Astrocyte of the spinal cord (primary cell): Measurements from ENCODE around the gene MCM8.
A peak's percentile ranks its signal among the peaks of the same experiment; 100 is the strongest.

ENCODE experiments used
- DNase-seq: peaks from one replicate; pipeline ENCODE4 v3.0.0; 2011; ENCODE audit warnings: low read depth, low spot score
- H3K4me3 ChIP-seq: 2 replicates; pipeline ENCODE4 v1.5.1; 2011; ENCODE audit warnings: low read depth, mild to moderate bottlenecking, low read length, moderate library complexity
- in situ Hi-C: cut with HindIII; loops from 2 replicates; pipeline ENCODE4 v1.10.0; 2017; ENCODE audit warnings: low sequenced_read_pairs
- TF ChIP-seq, protein P1 (sequence below): IDR thresholded peaks from 2 replicates; pipeline ENCODE4 v1.5.1; 2012; ENCODE audit warnings: low read depth, mild to moderate bottlenecking, low read length, inconsistent platforms

MCM8 gene

DNA sequence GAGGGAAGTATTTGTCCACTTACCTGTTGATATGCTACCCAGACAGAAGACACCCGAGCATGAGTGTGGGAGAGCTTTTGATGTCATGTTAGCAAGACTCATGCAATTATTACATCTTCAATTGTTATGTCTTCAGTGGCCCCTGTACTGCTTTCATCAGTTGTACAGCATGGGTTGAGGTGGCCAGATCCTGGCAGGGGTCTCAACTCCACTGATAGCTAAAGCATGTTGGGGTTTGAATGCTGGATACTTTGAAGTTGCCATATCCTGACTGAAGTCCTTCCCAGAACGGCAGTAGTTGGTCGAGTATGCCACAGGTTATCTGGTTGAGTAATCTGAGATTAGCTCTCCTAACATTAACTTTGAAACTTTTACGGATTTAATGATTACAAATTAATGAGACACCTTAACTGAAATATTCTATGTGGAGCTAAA lies 56.7 kb downstream of the MCM8 start:
- H3K4me3 ChIP-seq, result peak overlapping the region; percentile 79
- TF ChIP-seq, protein P1, sequence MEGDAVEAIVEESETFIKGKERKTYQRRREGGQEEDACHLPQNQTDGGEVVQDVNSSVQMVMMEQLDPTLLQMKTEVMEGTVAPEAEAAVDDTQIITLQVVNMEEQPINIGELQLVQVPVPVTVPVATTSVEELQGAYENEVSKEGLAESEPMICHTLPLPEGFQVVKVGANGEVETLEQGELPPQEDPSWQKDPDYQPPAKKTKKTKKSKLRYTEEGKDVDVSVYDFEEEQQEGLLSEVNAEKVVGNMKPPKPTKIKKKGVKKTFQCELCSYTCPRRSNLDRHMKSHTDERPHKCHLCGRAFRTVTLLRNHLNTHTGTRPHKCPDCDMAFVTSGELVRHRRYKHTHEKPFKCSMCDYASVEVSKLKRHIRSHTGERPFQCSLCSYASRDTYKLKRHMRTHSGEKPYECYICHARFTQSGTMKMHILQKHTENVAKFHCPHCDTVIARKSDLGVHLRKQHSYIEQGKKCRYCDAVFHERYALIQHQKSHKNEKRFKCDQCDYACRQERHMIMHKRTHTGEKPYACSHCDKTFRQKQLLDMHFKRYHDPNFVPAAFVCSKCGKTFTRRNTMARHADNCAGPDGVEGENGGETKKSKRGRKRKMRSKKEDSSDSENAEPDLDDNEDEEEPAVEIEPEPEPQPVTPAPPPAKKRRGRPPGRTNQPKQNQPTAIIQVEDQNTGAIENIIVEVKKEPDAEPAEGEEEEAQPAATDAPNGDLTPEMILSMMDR, result no peak
- no peak for DNase-seq
- in situ Hi-C loops, result no loop called here

DNA sequence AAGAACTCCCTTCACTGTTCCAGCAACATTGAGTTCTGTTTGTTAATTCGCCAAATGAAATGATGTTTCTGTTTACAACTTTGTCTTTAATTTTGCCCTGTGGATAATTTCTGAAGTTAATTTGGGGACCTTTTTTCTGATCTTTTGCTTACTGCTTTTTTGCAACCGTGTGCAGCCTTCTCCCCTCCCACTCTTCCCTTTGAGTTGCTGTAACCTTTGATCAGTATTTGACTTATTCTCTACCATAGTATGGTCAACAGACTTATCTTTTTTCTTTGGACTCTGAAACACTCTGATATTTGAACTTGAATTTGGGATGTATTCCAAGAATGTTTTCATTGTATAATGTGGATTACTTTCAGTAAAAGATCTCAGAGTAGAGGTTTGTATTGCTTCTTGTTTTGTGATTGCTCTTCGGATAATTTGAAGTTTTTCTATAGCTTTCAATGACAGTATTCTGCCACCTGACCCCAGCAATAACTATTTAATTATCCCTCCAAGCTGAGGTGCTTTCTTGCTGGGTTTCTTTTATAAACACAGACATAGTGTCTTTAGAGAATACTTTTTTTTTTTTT lies 57.2 kb downstream of the MCM8 start:
- TF ChIP-seq, protein P1, result no peak
- DNase-seq, result no peak
- peak overlapping the region; percentile 79 for H3K4me3 ChIP-seq
- in situ Hi-C loops, result no loop called here

DNA sequence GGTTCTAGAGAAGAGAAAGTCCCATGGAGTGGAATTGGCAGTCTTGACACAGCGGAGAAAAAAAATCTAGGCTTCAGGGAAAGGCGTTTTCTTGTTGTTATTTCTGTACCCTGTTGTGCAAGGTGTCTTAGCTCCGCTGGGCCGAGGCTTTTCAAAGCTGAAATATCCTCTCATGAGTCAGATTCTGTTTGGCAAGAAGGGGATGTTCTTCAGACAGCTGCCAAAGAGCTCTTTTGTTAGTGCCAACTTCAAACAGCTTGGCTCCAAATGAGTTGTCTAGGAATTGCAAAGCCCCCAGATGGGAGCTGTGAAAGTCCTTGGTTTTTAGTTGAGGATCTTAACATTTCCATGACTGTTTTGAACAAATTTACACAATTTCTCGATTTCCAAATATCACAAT lies 57.8 kb downstream of the MCM8 start:
- DNase-seq, result peak; percentile 88
- TF ChIP-seq, protein P1, result no peak
- peak overlapping the region; percentile 14 for H3K4me3 ChIP-seq
- in situ Hi-C loops, result no loop called here

DNA sequence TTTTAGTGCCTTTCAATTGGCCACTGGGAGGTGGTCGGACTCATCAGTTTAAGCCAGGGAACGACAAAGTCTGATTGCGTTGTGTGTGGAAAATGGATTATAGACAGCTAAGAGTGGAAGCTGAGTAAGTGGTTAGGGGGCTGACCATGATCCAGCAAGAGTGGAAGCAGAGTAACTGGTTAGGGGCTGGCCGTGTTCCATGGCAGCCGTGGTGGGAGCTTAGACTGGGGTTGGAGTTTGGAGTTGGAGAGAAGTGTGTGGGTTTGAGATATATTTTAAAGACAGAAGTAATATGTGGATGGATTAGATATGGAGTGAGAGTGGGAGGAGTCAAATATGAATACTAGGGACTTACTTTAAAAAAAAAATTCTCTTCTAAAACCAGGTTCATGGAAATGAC lies 61.7 kb downstream of the MCM8 start:
- DNase-seq, result no peak
- in situ Hi-C loops, result no loop called here
- H3K4me3 ChIP-seq, result no peak overlapping the region
- TF ChIP-seq, protein P1, result no peak

- in situ Hi-C loops, result no loop called here
Observed at GRCh38 chr20:6014017-6014416, 63.6 kb downstream of the MCM8 start.

GRCh38 chr20:6014957-6015356 lies 64.5 kb downstream of the MCM8 start:
- TF ChIP-seq, protein P1, result no peak

More at GRCh38 chr20:6014017-6014416, 63.6 kb downstream of the MCM8 start:
- TF ChIP-seq, protein P1, result no peak
- DNase-seq, result no peak
- H3K4me3 ChIP-seq, result no peak overlapping the region

DNA sequence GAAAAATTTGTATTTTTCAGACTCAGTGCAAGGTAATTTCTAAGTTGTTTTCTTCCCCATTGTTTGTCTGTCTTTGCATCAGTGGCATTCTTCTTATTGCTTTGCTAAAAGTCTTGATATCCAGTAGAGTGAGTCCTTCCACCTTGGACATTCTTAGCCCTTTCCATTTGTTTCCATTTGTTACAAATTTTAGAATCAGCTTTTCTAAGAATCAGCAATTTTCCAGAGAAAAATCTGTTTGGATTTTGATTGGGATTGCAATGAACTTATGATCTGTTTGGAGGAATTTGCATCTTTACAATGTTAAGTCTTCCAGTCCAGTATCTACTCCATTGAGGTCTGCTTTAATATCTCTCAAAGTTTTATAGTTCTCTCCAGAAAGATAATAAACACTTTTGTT lies 67.0 kb downstream of the MCM8 start:
- DNase-seq, result no peak
- TF ChIP-seq, protein P1, result no peak
- H3K4me3 ChIP-seq, result no peak overlapping the region
- in situ Hi-C loops, result no loop called here

More at GRCh38 chr20:6014957-6015356, 64.5 kb downstream of the MCM8 start:
- H3K4me3 ChIP-seq, result no peak overlapping the region
- in situ Hi-C loops, result no loop called here
- no peak for DNase-seq
